Fibroblast of skin of right quadriceps (primary cell): ENCODE measurements around the gene NR3C1.

Source experiments
- DNase-seq: peaks from one replicate; pipeline ENCODE4 v3.0.0-alpha.2; 2013

NR3C1 gene

GRCh38 chr5:143398053-143398355 is 5.5 kb downstream of the NR3C1 start:
- DNase-seq: no peak

- DNase-seq: no peak
Observed at GRCh38 chr5:143397302-143398052, 6.0 kb downstream of the NR3C1 start.

GRCh38 chr5:143396353-143396940 is 7.0 kb downstream of the NR3C1 start:
- no peak for DNase-seq

- DNase-seq: no peak
Observed at GRCh38 chr5:143395638-143396352, 7.7 kb downstream of the NR3C1 start.

- DNase-seq: no peak
Observed at GRCh38 chr5:143393524-143393923, 10.0 kb downstream of the NR3C1 start.

- DNase-seq: peak; percentile 44
Observed at GRCh38 chr5:143390941-143391340, 12.5 kb downstream of the NR3C1 start.

GRCh38 chr5:143390258-143390657 is 13.2 kb downstream of the NR3C1 start:
- no peak for DNase-seq

- peak; percentile 76 for DNase-seq
Observed at GRCh38 chr5:143386725-143387124, 16.8 kb downstream of the NR3C1 start.

GRCh38 chr5:143384865-143385657 is 18.4 kb downstream of the NR3C1 start:
- no peak for DNase-seq

- DNase-seq: no peak
Observed at GRCh38 chr5:143383988-143384387, 19.5 kb downstream of the NR3C1 start.

GRCh38 chr5:143379606-143380005 is 23.9 kb downstream of the NR3C1 start:
- DNase-seq: no peak

GRCh38 chr5:143376911-143377813 is 26.3 kb downstream of the NR3C1 start:
- peak; percentile 72 for DNase-seq

- DNase-seq: no peak
Observed at GRCh38 chr5:143376195-143376779, 27.2 kb downstream of the NR3C1 start.

GRCh38 chr5:143374496-143375217 is 28.8 kb downstream of the NR3C1 start:
- DNase-seq: no peak

GRCh38 chr5:143373076-143373475 is 30.4 kb downstream of the NR3C1 start:
- DNase-seq: no peak

GRCh38 chr5:143372187-143372829 is 31.2 kb downstream of the NR3C1 start:
- DNase-seq: no peak

- DNase-seq: no peak
Observed at GRCh38 chr5:143370440-143370839, 33.0 kb downstream of the NR3C1 start.

- no peak for DNase-seq
Observed at GRCh38 chr5:143364061-143364460, 39.4 kb downstream of the NR3C1 start.

GRCh38 chr5:143362664-143363227 is 40.7 kb downstream of the NR3C1 start:
- no peak for DNase-seq

- DNase-seq: no peak
Observed at GRCh38 chr5:143361438-143361837, 42.0 kb downstream of the NR3C1 start.
